Activated CD4-positive, alpha-beta memory T cell treated with anti-CD3 and anti-CD28 coated beads for 36 hours (primary cell): Measurements from ENCODE around the gene SLC7A5. TPM values are rescaled to one million over a fixed set of nuclear protein-coding genes. Genes with fewer than 3 reads are reported as not detected.
A peak's percentile ranks its signal among the peaks of the same experiment; 100 is the strongest.

Experiments used
- CTCF ChIA-PET: fragments of 350-600 bp; sonication (Branson Sonifier 250); formaldehyde crosslinking; loops from one replicate; lab custom pipeline; 2021; ENCODE audit warnings: antibody characterized with exemption, inconsistent platforms; lab: Charles Lee
- POLR2A ChIA-PET: fragments of 350-600 bp; sonication (Branson Sonifier 250); formaldehyde crosslinking; loops from one replicate; lab custom pipeline; 2021; ENCODE audit warnings: antibody characterized with exemption; lab: Charles Lee
- DNase-seq: peaks from one replicate; pipeline ENCODE4 v3.0.0-alpha.2; 2020
- H3K27ac Mint-ChIP-seq: one replicate; pipeline ENCODE4 v1.8.0; 2021; ENCODE audit warnings: mixed read lengths
- H3K27me3 Mint-ChIP-seq: one replicate; pipeline ENCODE4 v1.8.0; 2021; ENCODE audit warnings: mixed read lengths
- H3K36me3 Mint-ChIP-seq: one replicate; pipeline ENCODE4 v1.8.0; 2021; ENCODE audit warnings: mixed read lengths
- H3K4me1 Mint-ChIP-seq: one replicate; pipeline ENCODE4 v1.8.0; 2021; ENCODE audit warnings: low read depth, mixed read lengths
- H3K4me3 Mint-ChIP-seq: one replicate; pipeline ENCODE4 v1.8.0; 2021; ENCODE audit warnings: mild to moderate bottlenecking, mixed read lengths
- H3K9me3 Mint-ChIP-seq: one replicate; pipeline ENCODE4 v1.8.0; 2021; ENCODE audit warnings: mixed read lengths
- intact Hi-C: fragments of 100-400 bp; cut with micrococcal nuclease; formaldehyde crosslinking; loops from one replicate; pipeline ENCODE4 v1.15.1; 2023
- total RNA-seq, 2 experiments: library from RNA; stranded (reverse); gene quantifications; one replicate each; pipeline ENCODE4 v1.2.3, GENCODE V29; 2021

Gene SLC7A5
- total RNA-seq, 2 experiments from 2014 or later = 262 TPM

DNA sequence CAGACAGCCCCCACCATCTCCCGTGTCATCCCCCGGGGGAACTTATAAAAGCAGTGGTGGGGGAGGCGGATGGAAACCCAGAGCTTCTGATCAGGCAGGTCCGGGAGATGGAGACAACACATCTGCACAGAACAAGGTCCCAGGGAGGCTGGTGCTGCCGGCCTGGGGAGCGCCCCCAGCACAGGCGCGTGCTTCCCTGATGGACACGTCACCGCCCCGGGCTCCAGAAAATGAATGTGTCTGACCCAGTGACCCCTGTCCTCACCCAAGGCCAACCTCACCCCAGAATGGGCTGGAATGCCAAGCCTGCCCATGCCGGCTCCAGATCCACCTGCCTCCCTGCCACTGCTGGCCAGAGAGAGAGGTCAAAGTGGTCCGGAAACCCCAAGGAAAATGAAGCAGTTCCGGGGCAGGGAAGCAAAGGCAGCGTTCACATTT lies 12.5 kb downstream of the SLC7A5 start:
- Mint-ChIP-seq H3K36me3 (peaks cover 74% of the 10 kb centered on the region), H3K27ac (peak overlapping the region; percentile 91), H3K27me3 (no peaks in the 10 kb centered on the region), H3K9me3 (no peaks in the 10 kb centered on the region), H3K4me3 (peak overlapping the region; percentile 62), H3K4me1 (peaks cover 87% of the 10 kb centered on the region)
- no peak for DNase-seq
- intact Hi-C loops = loop anchor here (1.0 to 10.0 kb wide), 2 partner anchors 9 to 48 kb away; no protein-coding TSS in a partner anchor
- ChIA-PET CTCF (interaction anchor here (1.3 to 8.8 kb wide), 2 partner anchors 14 to 78 kb away, joined by 11 to 224 read pairs; partner anchors contain the start of gene SLC7A5), POLR2A (interaction anchor here (2.8 to 3.6 kb wide), 2 partner anchors 9 to 12 kb away, joined by 21 to 25 read pairs; partner anchors contain the start of gene SLC7A5)

DNA sequence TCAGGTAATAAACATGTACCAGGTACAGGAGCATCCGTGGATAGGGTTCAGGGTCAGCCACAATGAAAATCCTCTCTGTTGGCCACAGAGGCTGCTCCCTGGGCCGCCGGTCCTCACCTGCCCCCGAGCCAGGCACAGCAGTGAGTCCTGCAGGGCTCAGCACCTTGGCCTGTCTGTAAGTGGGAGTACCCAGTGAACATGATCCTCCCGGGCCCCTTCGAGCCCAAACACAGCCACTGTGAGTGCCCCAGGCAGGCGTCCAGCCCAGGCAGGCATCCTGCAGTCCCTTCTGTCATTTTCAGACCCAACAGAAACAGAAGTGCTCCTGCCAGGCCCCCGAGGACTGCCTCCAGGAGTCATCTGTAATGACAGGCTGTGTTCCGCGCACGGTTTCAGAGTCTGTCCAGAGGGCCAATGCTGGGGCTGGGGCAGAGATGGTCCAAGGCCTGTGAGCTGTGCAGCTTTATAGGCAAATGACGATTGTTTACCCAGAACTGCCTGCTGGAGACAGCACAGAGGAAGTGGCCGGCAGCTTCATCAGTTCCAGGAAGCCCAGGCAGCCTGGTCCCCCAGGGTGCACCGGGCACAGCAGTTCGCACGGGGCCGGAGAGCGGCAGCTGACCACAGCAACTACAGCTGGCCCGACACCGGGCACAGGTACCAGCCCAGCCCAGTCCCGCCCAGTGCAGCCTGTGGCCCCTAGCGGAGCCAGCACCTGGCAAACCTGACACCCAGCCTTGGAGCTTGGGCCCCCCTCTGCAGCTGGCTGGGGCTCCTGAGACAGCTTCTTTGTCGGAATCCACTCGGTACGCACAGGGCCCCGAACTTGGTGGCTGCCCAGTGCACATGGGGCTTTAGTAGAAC lies 13.2 kb downstream of the SLC7A5 start:
- Mint-ChIP-seq H3K27me3 (no peaks in the 10 kb centered on the region), H3K27ac (peak overlapping the region; percentile 91), H3K36me3 (peaks cover 74% of the 10 kb centered on the region), H3K4me3 (peak overlapping the region; percentile 62), H3K9me3 (no peaks in the 10 kb centered on the region), H3K4me1 (peaks cover 80% of the 10 kb centered on the region)
- ChIA-PET POLR2A (interaction anchor here (2.8 to 3.6 kb wide), 2 partner anchors 9 to 12 kb away, joined by 21 to 25 read pairs; partner anchors contain the start of gene SLC7A5), CTCF (interaction anchor here (1.3 to 8.8 kb wide), 2 partner anchors 15 to 77 kb away, joined by 11 to 224 read pairs; partner anchors contain the start of gene SLC7A5)
- peak; percentile 75 for DNase-seq
- intact Hi-C loops = loop anchor here (1.0 to 10.0 kb wide), 2 partner anchors 10 to 49 kb away; no protein-coding TSS in a partner anchor

- Mint-ChIP-seq H3K36me3 (peaks cover 73% of the 10 kb centered on the region), H3K4me3 (peak overlapping the region; percentile 16), H3K27me3 (no peaks in the 10 kb centered on the region), H3K27ac (peak overlapping the region; percentile 91), H3K9me3 (no peaks in the 10 kb centered on the region), H3K4me1 (peaks cover 72% of the 10 kb centered on the region)
- intact Hi-C loops = loop anchor here (10.0 kb wide), 1 partner anchor 50 kb away; no protein-coding TSS in a partner anchor
- POLR2A ChIA-PET = interaction anchor here (0.8 to 3.6 kb wide), 3 partner anchors 10 to 20 kb away, joined by 3 to 25 read pairs (median 21); partner anchors contain the start of gene SLC7A5
- DNase-seq = no peak
- CTCF ChIA-PET = interaction anchor here (1.0 to 8.8 kb wide), 3 partner anchors 16 to 86 kb away, joined by 3 to 224 read pairs (median 7); partner anchors contain the start of gene SLC7A5
Measured at GRCh38 chr16:87854907-87855683, 14.2 kb downstream of the SLC7A5 start.

DNA sequence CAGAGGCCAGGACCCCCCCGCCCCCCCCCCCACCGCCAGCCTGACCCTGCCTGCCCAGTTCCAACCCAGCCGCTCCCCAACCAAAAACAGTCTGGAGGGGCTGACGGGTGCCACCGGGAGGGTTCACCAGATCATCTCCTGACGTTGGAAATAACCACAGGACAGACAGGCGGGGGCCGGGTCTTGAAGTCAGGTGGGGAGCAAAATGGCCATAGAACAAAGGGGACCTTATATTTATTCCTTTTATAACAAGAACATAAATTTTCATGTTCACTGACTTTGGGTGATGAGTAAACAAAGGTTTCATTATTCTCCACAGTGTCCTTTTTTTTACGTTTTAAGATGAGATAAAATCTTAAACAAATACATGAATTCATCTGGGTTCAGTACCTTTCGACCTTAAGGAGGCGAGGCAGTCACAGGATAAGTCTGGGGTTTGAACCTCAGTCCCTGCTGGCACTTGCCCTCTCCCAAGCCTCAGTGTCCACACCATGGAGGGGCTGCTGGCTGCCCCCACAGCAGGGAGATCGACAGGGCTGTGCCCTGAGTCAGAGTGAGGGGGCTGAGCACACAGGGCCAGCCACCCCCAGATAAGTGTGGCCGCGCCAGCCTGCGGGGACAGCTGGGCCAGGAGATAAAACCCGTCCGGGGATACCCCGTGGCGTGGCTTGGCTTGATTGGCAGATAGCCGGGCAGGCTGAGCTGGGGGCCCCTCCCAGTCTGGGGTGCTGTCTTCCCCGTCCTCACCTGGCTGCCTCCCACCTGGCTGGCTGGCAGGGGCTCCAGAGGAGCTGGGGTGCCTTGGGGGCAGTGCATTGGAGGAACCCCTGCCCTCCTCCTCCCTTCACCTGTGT lies 15.0 kb downstream of the SLC7A5 start:
- intact Hi-C loops = loop anchor here (10.0 kb wide), 1 partner anchor 51 kb away; no protein-coding TSS in a partner anchor
- CTCF ChIA-PET = interaction anchor here (1.0 to 8.8 kb wide), 4 partner anchors 17 to 86 kb away, joined by 3 to 224 read pairs (median 9); partner anchors contain the start of gene SLC7A5
- Mint-ChIP-seq H3K27ac (peak overlapping the region; percentile 90), H3K4me1 (peaks cover 66% of the 10 kb centered on the region), H3K4me3 (peak overlapping the region; percentile 61), H3K9me3 (no peaks in the 10 kb centered on the region), H3K36me3 (peaks cover 74% of the 10 kb centered on the region), H3K27me3 (no peaks in the 10 kb centered on the region)
- peak; percentile 42 for DNase-seq
- POLR2A ChIA-PET = interaction anchor here (0.8 to 3.6 kb wide), 5 partner anchors 11 to 21 kb away, joined by 3 to 25 read pairs (median 20); partner anchors contain the start of gene SLC7A5

DNA sequence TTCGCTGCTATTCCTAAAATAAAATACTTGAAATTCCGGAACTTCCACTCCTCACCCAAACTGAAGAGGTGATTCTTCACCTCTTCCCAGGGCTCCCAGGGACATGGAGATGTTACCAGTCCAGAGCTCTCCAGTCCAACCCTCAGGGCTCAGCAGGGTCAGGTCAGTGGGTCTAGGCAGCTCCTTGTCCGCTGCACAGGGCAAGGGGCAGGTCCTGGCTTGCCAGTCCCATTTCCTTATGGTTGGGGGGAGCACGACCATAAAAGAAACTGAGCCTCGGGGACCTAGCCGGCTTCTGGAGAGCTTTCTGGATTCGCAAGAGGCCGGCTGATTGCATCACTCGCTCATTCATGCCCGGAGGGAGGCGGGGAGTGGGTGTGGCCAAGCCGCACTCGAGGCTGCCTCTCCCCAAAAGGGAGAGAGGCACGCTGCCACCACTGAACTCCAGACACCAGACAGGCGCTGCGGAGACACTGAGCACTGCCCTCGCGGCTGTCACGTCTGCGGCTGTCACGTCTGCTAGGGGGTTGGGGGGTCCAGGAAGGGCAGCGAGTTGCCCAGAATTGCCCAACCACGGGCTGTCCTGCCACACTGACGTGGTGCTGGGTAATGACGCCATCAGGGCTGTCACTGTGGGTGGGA lies 15.8 kb downstream of the SLC7A5 start:
- ChIA-PET CTCF (interaction anchor here (1.0 to 8.8 kb wide), 4 partner anchors 17 to 75 kb away, joined by 3 to 224 read pairs (median 11); partner anchors contain the start of gene SLC7A5), POLR2A (interaction anchor here (0.8 to 2.4 kb wide), 3 partner anchors 13 to 74 kb away, joined by 5 to 20 read pairs (median 12); partner anchors contain the start of gene SLC7A5)
- Mint-ChIP-seq H3K9me3 (no peaks in the 10 kb centered on the region), H3K4me3 (peak overlapping the region; percentile 53), H3K36me3 (peaks cover 73% of the 10 kb centered on the region), H3K27me3 (no peaks in the 10 kb centered on the region), H3K4me1 (peaks cover 60% of the 10 kb centered on the region), H3K27ac (peak overlapping the region; percentile 88)
- intact Hi-C loops = loop anchor here (1.0 to 10.0 kb wide), 2 partner anchors 51 to 74 kb away; no protein-coding TSS in a partner anchor
- peak; percentile 95 for DNase-seq

- Mint-ChIP-seq H3K4me3 (no peak overlapping the region), H3K27ac (no peak overlapping the region), H3K27me3 (no peaks in the 10 kb centered on the region), H3K9me3 (no peaks in the 10 kb centered on the region), H3K4me1 (peaks cover 41% of the 10 kb centered on the region), H3K36me3 (peaks cover 70% of the 10 kb centered on the region)
- POLR2A ChIA-PET = interaction anchor here (2.4 kb wide), 1 partner anchor 17 kb away, joined by 20 read pairs; the partner anchor contains the start of gene SLC7A5
- CTCF ChIA-PET = interaction anchor here (3.5 to 8.8 kb wide), 3 partner anchors 8 to 71 kb away, joined by 27 to 224 read pairs (median 64); partner anchors contain the start of gene SLC7A5
- DNase-seq = no peak
- intact Hi-C loops = loop anchor here (10.0 kb wide), 1 partner anchor 53 kb away; no protein-coding TSS in a partner anchor
Measured at GRCh38 chr16:87851601-87852000, 17.7 kb downstream of the SLC7A5 start.

DNA sequence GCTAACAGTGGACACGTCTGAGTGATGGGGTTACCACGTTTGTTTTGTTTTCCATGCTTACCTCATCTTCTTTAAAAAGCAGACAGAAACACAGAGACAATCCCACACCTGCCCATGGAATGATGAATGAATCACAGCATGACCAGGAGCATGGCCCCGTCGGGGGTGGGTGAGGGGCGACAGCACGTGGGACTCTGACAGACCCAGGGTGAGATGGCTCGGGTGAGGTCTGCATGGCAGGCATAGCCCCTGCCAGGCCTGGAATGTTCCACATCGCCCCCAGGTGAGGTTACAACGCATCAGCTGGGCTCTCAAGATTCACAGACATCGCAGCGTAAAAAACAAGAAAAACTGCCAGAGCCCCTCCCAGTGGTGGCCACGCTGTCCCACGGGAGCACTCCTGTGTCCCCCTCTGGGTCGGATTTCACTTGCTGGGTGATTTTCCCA lies 18.1 kb downstream of the SLC7A5 start:
- ChIA-PET CTCF (interaction anchor here (2.5 to 8.8 kb wide), 4 partner anchors 9 to 71 kb away, joined by 10 to 224 read pairs (median 46); partner anchors contain the start of gene SLC7A5), POLR2A (no interaction called here)
- Mint-ChIP-seq H3K4me3 (no peak overlapping the region), H3K36me3 (peaks cover 71% of the 10 kb centered on the region), H3K27me3 (no peaks in the 10 kb centered on the region), H3K27ac (no peak overlapping the region), H3K4me1 (peaks cover 38% of the 10 kb centered on the region), H3K9me3 (no peaks in the 10 kb centered on the region)
- DNase-seq = no peak
- intact Hi-C loops = loop anchor here (10.0 kb wide), 1 partner anchor 54 kb away; no protein-coding TSS in a partner anchor

DNA sequence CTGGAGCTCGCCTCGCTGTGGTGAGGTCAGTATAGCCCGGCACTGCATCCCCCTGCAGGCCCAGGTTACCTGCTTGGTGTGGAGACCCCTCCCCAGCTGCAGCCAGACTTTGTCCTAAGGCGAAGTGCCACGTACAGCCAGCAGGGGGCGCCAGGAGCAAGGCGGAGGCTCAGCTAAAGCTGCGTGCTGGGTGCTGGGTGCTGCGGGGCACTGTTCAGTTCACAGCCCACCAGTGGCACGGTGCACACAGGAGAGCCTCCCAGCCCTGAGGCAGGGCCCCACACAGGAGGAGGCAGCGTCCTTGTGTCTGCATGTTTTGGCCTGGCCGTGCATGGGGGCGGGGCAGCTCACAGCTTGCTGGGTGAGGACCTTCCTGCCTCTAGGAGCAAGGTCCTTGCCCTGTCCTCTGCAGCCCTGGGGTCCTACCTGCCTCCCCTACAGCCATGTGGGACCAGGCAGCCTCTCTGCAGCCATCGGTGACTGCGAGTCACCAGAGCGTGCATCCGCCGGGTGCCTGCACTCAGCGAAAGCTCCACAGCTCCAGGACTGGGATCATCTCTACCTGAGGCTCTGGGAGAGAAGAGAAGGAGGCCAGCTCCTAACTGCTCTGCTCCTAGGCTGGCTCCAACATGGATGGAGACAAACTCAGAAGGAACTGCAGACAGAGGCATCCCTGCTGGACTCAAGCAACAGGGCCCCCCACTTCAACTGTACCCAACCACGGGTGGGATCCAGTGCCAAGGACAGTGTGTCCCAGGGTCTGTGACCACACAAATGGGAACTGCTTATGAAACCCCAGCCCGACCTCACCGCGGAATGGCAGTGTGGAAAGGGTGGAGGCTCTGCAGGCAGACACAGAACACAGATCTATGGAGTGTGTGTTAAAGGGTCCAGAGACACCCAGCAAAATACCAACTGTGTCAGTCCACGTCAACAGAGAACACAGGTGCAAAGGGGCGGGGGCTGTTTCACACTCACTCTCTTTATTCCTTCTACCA lies 19.0 kb downstream of the SLC7A5 start:
- peak; percentile 83 for DNase-seq
- CTCF ChIA-PET = interaction anchor here (0.5 to 8.8 kb wide), 22 partner anchors 9 to 136 kb away, joined by 3 to 224 read pairs (median 6); partner anchors contain the start of genes KLHDC4 and SLC7A5
- Mint-ChIP-seq H3K4me1 (peaks cover 30% of the 10 kb centered on the region), H3K36me3 (peaks cover 69% of the 10 kb centered on the region), H3K27ac (peak overlapping the region; percentile 33), H3K27me3 (no peaks in the 10 kb centered on the region), H3K9me3 (no peaks in the 10 kb centered on the region), H3K4me3 (no peak overlapping the region)
- intact Hi-C loops = loop anchor here (1.0 to 10.0 kb wide), 2 partner anchors 21 to 54 kb away; no protein-coding TSS in a partner anchor
- POLR2A ChIA-PET = interaction anchor here (0.9 to 2.0 kb wide), 6 partner anchors 16 to 71 kb away, joined by 4 to 9 read pairs (median 6); partner anchors contain the start of gene SLC7A5
